H9 (cell line): Measurements from ENCODE around the gene MRAS. TPM values are rescaled to one million over a fixed set of nuclear protein-coding genes. Genes with fewer than 3 reads are reported as not detected.

Source experiments
- DNase-seq: peaks from one replicate; pipeline ENCODE4 v3.0.0-alpha.2; 2017
- H2AFZ ChIP-seq: one replicate; pipeline ENCODE4 v1.6.1; 2013; ENCODE audit warnings: mild to moderate bottlenecking, low read length, control low read depth, moderate library complexity
- H2AK5ac ChIP-seq: 2 replicates; pipeline ENCODE4 v1.6.1; 2013; ENCODE audit warnings: low read length, control low read depth, mixed read lengths; ENCODE audit not compliant: insufficient read length
- H2BK120ac ChIP-seq: one replicate; pipeline ENCODE4 v1.6.1; 2013; ENCODE audit warnings: low read depth, mild to moderate bottlenecking, low read length, control low read depth, inconsistent platforms; ENCODE audit not compliant: poor library complexity, severe bottlenecking
- H2BK12ac ChIP-seq: 2 replicates; pipeline ENCODE4 v1.6.1; 2013; ENCODE audit warnings: low read length, control low read depth, mixed read lengths, low read depth; ENCODE audit not compliant: insufficient read length
- H2BK15ac ChIP-seq: 2 replicates; pipeline ENCODE4 v1.6.1; 2013; ENCODE audit warnings: low read depth, low read length, control low read depth
- H2BK20ac ChIP-seq: one replicate; pipeline ENCODE4 v1.6.1; 2013; ENCODE audit warnings: low read depth, mild to moderate bottlenecking, low read length, control low read depth, inconsistent platforms; ENCODE audit not compliant: poor library complexity, severe bottlenecking
- H2BK5ac ChIP-seq: 2 replicates; pipeline ENCODE4 v1.6.1; 2013; ENCODE audit warnings: low read length, control low read depth, mixed read lengths; ENCODE audit not compliant: insufficient read length
- H3K14ac ChIP-seq: 2 replicates; pipeline ENCODE4 v1.6.1; 2013; ENCODE audit warnings: low read length, control low read depth; ENCODE audit not compliant: insufficient read depth
- H3K18ac ChIP-seq: 2 replicates; pipeline ENCODE4 v1.6.1; 2013; ENCODE audit warnings: low read depth, mild to moderate bottlenecking, mixed read lengths, low read length, control low read depth; ENCODE audit not compliant: insufficient read length
- H3K23ac ChIP-seq: 2 replicates; pipeline ENCODE4 v1.6.1; 2013; ENCODE audit warnings: low read length, control low read depth, mixed read lengths, low read depth; ENCODE audit not compliant: insufficient read length
- H3K23me2 ChIP-seq: 2 replicates; pipeline ENCODE4 v1.6.1; 2013; ENCODE audit warnings: low read depth, mild to moderate bottlenecking, mixed read lengths, low read length, control low read depth; ENCODE audit not compliant: insufficient read length, poor library complexity, severe bottlenecking
- H3K27ac ChIP-seq: 2 replicates; pipeline ENCODE4 v1.5.1; 2013; ENCODE audit warnings: low read length, control low read depth, mixed read lengths, low read depth; ENCODE audit not compliant: insufficient read length
- H3K27me3 ChIP-seq: 2 replicates; pipeline ENCODE4 v1.6.1; 2013; ENCODE audit warnings: low read length, control low read depth, inconsistent platforms; ENCODE audit not compliant: insufficient read depth
- H3K4ac ChIP-seq: 2 replicates; pipeline ENCODE4 v1.6.1; 2013; ENCODE audit warnings: low read depth, mild to moderate bottlenecking, control low read depth, inconsistent platforms, low read length, moderate library complexity
- H3K4me1 ChIP-seq: 2 replicates; pipeline ENCODE4 v1.6.1; 2013; ENCODE audit warnings: low read length, control low read depth, inconsistent platforms; ENCODE audit not compliant: insufficient read depth
- H3K4me2 ChIP-seq: 2 replicates; pipeline ENCODE4 v1.6.1; 2013; ENCODE audit warnings: low read length, control low read depth, mixed read lengths; ENCODE audit not compliant: insufficient read length, insufficient read depth
- H3K56ac ChIP-seq: 2 replicates; pipeline ENCODE4 v1.6.1; 2013; ENCODE audit warnings: low read depth, mild to moderate bottlenecking, mixed read lengths, low read length, control low read depth; ENCODE audit not compliant: insufficient read length
- H3K79me1 ChIP-seq: 2 replicates; pipeline ENCODE4 v1.6.1; 2013; ENCODE audit warnings: low read depth, mild to moderate bottlenecking, moderate library complexity, low read length, control low read depth, inconsistent platforms; ENCODE audit not compliant: insufficient read depth, poor library complexity, severe bottlenecking
- H3K79me2 ChIP-seq: 2 replicates; pipeline ENCODE4 v1.6.1; 2013; ENCODE audit warnings: low read length, control low read depth, inconsistent platforms; ENCODE audit not compliant: insufficient read depth
- H3K9ac ChIP-seq: 2 replicates; pipeline ENCODE4 v1.6.1; 2013; ENCODE audit warnings: low read length, control low read depth, mixed read lengths; ENCODE audit not compliant: insufficient read length; ENCODE audit errors: extremely low read depth
- H3K9me3 ChIP-seq: one replicate; pipeline ENCODE4 v1.6.1; 2013; ENCODE audit warnings: low read depth, low read length, inconsistent platforms; ENCODE audit not compliant: control insufficient read depth
- H3T11ph ChIP-seq: one replicate; pipeline ENCODE4 v1.6.1; 2013; ENCODE audit warnings: mild to moderate bottlenecking, low read length, control low read depth, inconsistent platforms
- H4K20me1 ChIP-seq: one replicate; pipeline ENCODE4 v1.6.1; 2013; ENCODE audit not compliant: control insufficient read depth, insufficient read length, insufficient read depth
- H4K5ac ChIP-seq: 2 replicates; pipeline ENCODE4 v1.6.1; 2013; ENCODE audit warnings: low read depth, mild to moderate bottlenecking, mixed read lengths, low read length, control low read depth; ENCODE audit not compliant: insufficient read length
- H4K8ac ChIP-seq: replicated peaks from 2 replicates; pipeline ENCODE4 v1.6.1; 2013; ENCODE audit warnings: low read length, control low read depth, mixed read lengths, low read depth; ENCODE audit not compliant: insufficient read length
- H4K91ac ChIP-seq: 2 replicates; pipeline ENCODE4 v1.6.1; 2013; ENCODE audit warnings: low read depth, mild to moderate bottlenecking, moderate library complexity, mixed read lengths, low read length, control low read depth; ENCODE audit not compliant: insufficient read length
- H3K27ac Mint-ChIP-seq, 3 experiments: 2 replicates in 2 of 3; 3 replicates in 1 of 3; pipeline ENCODE4 v1.8.0; 2020 to 2021; ENCODE audit warnings: mixed read lengths in 3 of 3, mild to moderate bottlenecking in 1 of 3, moderate library complexity in 1 of 3
- H3K27me3 Mint-ChIP-seq: 2 replicates; pipeline ENCODE4 v1.8.0; 2021; ENCODE audit warnings: low read depth, mild to moderate bottlenecking, moderate library complexity, mixed read lengths
- H3K36me3 Mint-ChIP-seq, 3 experiments: 2 replicates in 2 of 3; 3 replicates in 1 of 3; pipeline ENCODE4 v1.8.0; 2020 to 2021; ENCODE audit warnings: low read depth in 3 of 3, mixed read lengths in 3 of 3; ENCODE audit not compliant: insufficient read depth in 1 of 3
- H3K4me1 Mint-ChIP-seq, 2 experiments: 2 replicates each; pipeline ENCODE4 v1.8.0; 2020; ENCODE audit warnings: mixed read lengths in 2 of 2
- H3K4me3 Mint-ChIP-seq, 2 experiments: 2 replicates in 1 of 2; 3 replicates in 1 of 2; pipeline ENCODE4 v1.8.0; 2020 to 2021; ENCODE audit warnings: mild to moderate bottlenecking in 2 of 2, mixed read lengths in 2 of 2, moderate library complexity in 1 of 2
- H3K9me3 Mint-ChIP-seq, 2 experiments: 2 replicates in 1 of 2; 3 replicates in 1 of 2; pipeline ENCODE4 v1.8.0; 2020; ENCODE audit warnings: mild to moderate bottlenecking in 2 of 2, mixed read lengths in 2 of 2, moderate library complexity in 1 of 2
- CTCF ChIP-seq: fragments of 200-600 bp; sonication (generic); conservative IDR thresholded peaks from 3 replicates; pipeline ENCODE4 v1.8.0; 2021; ENCODE audit warnings: antibody characterized with exemption, mild to moderate bottlenecking
- WGBS: extraction: QIAGEN DNeasy Blood & Tissue Kit; methylation state at CpG from one replicate; pipeline ENCODE4 v1.1.7; 2013; ENCODE audit warnings: missing lambda C conversion rate, low lambda C conversion rate, mixed read lengths; ENCODE audit not compliant: insufficient read length; ENCODE audit errors: extremely low coverage; 5-methylcytosine and 5-hydroxymethylcytosine counted together
- total RNA-seq: library from RNA; stranded (reverse); gene quantifications from 2 replicates; pipeline ENCODE4 v1.2.1, GENCODE V29; 2021

MRAS gene
- total RNA-seq, 1 experiment from 2014 or later = 10.9 TPM

GRCh38 chr3:138331143-138331894 lies 17.1 kb upstream of the MRAS start:
- H3K4me2 ChIP-seq = no peak overlapping the region
- no peak overlapping the region for H3T11ph ChIP-seq
- H3K18ac ChIP-seq = no peak overlapping the region
- no peaks in the 10 kb centered on the region for H3K79me1 ChIP-seq
- no peak overlapping the region for H4K8ac ChIP-seq
- Mint-ChIP-seq H3K36me3 (no peaks in the 10 kb centered on the region), H3K4me3 (no peak overlapping the region; a peak in 1 of 5 replicates), H3K27me3 (peaks cover 8% of the 10 kb centered on the region), H3K4me1 (peaks cover 24 to 33% of the 10 kb centered on the region in 2 experiments), H3K27ac (peak overlapping the region in 1 of 3 experiments; percentile 80; a peak in 1 of 7 replicates), H3K9me3 (no peaks in the 10 kb centered on the region)
- no peak overlapping the region for H2BK5ac ChIP-seq
- H2BK15ac ChIP-seq = no peak overlapping the region
- peak; percentile 41; the same call in 2 of the 3 replicates for TF ChIP-seq CTCF
- H4K5ac ChIP-seq = no peak overlapping the region
- no peaks in the 10 kb centered on the region for H4K20me1 ChIP-seq
- no peak for DNase-seq
- no peak overlapping the region for H2BK20ac ChIP-seq
- no peak overlapping the region for H3K9ac ChIP-seq
- no peaks in the 10 kb centered on the region for H3K79me2 ChIP-seq
- H2BK120ac ChIP-seq = no peak overlapping the region
- no peak overlapping the region for H3K4ac ChIP-seq
- no peak overlapping the region for H2AFZ ChIP-seq
- H2BK12ac ChIP-seq = no peak overlapping the region
- no CpG with 5 or more reads among the region's 6 CpGs for WGBS
- H3K27ac ChIP-seq = no peak overlapping the region
- no peak overlapping the region for H3K56ac ChIP-seq
- no peak overlapping the region for H3K14ac ChIP-seq
- peaks cover 7% of the 10 kb centered on the region for H3K23me2 ChIP-seq
- H3K4me1 ChIP-seq = peaks cover 5% of the 10 kb centered on the region
- no peaks in the 10 kb centered on the region for H3K9me3 ChIP-seq
- no peak overlapping the region for H2AK5ac ChIP-seq
- no peak overlapping the region for H4K91ac ChIP-seq
- no peaks in the 10 kb centered on the region for H3K27me3 ChIP-seq
- no peak overlapping the region for H3K23ac ChIP-seq
